HG02870 (cell line): Measurements from ENCODE around the gene PFKL.

Source experiments
- ATAC-seq: cut with Tn5 transposase; IDR thresholded peaks from one replicate; pipeline ENCODE4 v1.9.1; 2021; ENCODE audit warnings: mild to moderate bottlenecking, moderate library complexity; ENCODE audit not compliant: unreplicated experiment

PFKL gene

DNA sequence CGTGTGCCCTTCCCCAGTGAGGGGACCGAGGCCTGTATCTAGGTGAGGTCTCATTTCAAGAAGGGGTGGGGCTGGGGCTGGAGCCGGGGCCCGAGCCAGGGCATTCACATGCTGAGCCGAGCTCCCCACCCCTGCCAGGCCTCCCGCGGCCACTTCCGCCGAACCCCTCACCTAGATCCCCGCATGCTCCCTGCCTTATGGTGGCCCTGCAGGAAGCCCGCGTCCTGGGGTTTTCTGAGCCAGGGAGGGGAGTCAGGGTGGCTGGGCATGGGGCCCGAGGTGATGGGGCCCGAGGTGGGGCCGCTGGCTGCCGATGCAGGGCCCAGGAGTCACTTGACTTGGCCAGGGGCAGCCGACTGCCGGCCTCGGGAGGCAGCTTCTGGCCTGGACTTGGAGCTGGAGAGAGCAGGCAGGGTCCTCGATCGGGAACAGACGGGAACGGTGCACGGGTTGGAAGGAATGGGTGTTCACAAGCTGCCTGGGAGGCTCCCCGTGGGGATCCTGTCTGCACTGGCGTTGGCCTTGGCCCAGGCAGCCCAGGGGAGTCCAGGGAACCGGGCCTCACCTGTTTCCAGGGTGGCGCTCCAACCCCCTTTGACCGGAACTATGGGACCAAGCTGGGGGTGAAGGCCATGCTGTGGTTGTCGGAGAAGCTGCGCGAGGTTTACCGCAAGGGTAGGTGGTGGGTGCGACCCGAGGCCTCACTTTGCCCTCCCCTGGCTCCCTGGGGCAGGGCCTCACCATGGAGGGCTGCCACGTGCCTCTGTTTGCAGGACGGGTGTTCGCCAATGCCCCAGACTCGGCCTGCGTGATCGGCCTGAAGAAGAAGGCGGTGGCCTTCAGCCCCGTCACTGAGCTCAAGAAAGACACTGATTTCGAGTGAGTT lies 25.8 kb downstream of the PFKL start:
- ATAC-seq = no peak

DNA sequence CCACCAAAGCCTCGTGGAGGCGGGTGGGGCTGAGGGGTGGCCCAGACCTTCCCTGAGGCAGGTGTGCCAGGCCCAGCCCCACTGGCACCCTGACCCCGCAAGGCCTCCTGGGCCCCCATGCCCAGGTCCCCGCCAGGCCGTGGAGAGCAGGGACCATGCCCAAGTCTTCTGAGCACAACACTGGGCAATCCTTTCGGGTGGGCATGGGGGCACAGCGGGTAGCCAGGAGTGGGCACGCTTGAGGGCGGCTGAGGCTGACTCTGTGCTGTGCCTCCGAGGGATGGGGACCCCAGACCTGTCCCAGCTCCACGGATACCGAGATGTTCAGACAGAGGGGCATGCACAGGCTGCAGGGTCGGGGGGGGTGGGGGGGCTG lies 26.4 kb downstream of the PFKL start:
- no peak for ATAC-seq

DNA sequence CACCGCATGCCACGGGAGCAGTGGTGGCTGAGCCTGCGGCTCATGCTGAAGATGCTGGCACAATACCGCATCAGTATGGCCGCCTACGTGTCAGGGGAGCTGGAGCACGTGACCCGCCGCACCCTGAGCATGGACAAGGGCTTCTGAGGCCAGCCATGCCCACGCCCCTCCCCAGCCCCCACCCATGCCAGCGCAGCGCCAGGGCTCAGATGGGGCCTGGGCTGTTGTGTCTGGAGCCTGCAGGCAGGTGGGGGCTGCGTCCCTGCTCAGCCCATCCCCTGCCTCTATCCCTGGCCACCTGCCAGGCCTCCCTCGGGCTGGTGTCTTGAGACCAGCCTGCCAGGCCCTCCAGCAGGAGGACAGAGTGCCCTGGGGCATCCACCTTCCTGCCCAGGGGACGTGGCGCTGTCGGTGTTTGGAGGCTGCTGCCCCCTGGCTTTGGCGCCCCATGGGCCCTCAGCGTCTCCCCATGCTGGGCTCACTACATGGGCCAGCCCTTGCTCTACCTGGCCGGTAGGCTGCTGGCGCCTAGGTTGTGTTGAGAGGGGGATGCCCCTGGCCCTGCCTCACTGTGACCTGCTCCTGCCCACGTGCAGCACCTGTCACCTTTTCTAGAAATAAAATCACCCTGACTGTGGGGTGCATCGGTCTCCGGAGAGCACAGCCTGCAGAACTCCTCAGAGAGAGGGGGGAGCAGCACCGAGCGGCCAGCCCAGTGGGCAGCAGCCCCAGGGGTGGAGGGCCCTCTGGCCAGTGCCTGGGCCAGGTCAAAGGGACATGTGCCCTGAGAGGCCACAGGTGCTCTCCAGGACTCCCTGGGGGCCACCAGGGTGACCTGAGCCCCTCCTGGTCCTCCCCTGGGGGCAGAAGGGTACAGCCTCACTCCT lies 27.1 kb downstream of the PFKL start:
- ATAC-seq = no peak

DNA sequence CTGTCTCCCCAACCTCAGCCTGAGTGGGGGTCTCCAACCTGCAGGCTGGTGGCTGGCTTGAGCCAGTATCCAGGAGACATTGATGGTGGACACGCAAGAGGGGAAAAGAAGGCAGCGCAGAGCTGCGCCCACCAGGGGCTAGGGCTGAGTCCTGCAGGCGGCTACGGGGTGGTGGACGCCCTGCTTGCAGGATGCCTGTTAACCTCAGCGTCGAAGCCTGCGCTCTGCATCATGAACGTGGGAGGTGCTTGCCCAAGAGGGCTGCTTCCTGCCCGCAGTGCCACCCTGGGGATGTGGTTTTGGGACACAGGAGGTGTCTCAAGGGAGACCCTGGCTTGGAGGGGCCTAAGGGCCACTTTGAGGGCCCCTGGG lies 27.7 kb downstream of the PFKL start:
- no peak for ATAC-seq

DNA sequence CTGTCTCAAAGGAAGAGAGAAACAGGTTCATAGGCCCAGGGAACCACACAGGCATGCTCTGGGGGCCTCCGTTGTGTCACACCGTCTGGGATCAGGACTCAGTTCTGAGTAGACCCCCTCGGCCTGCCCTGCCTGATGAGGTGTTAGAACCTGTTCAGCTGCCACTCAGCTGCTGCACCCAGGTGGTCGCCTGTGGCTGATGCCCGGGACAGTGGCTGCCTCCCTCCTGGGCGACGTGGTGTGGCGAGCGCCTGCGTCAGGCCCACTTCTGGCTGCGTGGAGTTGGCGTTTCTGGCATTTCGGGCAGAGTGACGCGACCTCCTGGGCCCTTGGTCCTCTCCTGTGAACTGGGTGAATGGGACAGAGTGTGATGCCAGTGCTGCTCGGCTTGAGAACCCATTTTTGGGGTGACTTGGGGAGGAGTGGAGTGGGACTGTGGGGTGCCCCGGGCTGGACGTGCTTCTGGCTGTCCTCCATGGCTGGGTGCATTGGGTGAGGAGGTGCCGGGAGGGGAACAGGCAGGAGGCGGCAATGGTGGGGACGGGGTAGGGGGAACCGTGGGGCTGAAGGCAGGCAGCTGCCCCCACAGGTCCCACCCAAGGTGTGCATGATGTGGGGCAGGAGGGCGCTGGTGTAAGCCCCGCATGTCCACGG lies 28.5 kb downstream of the PFKL start:
- no peak for ATAC-seq

DNA sequence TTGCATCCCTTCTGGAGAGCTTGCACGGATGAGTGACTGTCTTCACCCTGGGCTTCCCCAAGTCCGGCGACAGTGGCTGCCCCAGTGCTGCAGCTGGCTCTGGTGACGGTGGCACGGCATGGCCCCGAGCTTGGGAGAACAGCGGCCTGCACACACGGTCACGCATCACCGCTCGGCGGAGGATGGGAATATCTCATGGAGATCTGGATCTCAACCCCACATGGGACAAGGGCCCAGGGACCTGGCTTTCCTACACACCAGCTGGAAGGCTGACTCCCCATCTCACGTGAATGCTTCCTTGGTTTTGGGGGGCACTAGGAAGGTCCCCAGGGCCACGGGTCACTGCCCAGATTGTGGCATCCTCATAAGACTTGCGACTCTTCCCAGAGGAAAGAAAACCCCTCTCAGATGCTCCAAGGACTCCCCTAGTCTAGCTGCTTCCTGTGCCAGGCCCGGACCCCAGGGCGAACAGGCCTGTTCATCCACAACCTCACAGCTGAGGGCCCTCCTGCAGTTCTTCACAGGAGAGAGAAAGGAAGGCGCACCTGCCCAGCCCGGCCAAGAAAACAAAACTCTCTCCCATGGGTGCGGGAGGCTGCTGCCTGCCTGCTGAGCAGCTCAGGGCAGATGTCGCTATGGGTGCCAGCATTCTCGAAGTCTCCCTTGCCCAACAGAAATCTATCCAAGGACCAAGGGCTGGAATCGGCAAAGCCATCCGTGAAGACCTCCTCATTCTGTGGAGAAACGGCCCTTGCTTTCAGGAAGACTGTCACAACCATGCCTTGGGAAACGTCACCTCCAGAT lies 29.4 kb downstream of the PFKL start:
- ATAC-seq = no peak

DNA sequence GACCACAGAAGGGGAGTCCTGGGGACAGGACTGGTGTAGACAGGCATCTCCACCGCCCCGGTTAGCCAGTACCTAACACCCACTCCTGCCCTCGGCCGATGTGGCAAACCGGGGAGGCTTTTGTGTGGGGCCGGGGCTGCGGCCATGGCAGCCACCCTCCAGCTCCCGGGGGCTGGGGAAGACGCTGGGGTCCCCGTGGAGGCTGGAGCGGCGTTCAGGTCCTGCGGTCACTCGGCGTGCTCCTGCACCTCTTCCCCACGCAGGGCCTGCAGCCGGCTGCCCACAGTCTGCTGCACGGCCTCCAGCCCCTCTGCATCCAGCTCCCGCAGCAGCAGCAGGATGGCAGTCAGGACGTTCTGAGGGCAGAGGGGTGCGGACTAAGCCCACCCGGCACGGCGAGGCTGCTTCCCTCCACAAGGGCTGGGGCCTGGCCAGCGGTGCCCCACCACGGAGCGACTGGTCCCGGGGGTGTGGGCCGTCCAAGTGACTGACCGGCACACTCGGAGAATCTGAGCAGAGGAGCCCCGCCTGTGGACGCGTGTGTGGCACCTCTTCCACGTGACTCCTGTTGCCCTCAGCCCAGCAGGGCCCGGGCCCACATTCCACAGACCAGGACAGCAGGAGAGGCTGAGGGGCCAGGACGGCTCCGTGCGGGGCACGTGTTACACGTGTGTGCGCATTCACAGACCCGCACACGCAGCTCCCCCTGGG lies 30.3 kb downstream of the PFKL start:
- ATAC-seq = no peak

DNA sequence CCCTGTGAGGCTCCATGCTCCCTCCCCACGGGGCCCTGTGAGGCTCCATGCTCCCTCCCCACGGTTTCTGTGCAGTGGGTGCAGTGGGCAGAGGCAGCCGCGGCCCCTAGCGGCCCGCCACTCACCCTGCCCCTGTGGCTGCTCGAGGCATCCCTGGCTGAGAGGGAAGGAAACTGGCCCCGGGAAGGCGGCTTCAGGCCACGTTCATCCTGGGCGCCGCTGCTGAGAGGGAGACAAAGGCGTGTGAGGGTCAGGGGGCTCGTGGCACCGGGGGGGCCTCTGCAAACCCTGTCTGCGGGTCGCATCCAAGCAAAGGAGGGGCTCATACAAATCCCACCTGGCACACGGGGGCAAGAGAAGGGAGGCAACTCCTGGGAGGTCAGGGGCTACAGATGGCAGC lies 30.8 kb downstream of the PFKL start:
- no peak for ATAC-seq

DNA sequence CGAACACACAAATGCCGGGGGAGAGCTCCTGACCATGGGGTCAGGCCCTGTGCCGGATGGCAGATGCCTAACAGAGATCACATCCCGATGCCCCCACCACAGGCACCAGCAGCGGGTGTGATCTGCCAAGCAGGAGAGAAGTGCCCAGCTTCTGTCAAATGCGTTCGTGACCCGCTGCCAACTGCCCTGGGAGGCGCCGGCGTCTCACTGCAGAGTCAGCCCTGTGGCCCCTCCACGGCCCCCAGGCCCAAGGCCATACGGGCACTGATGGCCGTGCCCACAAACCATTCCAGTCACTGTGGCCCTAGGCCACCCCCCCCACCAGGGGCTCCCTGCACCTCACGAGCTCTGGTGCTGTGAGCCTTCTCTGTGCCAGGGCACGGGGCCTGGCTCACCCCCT lies 31.4 kb downstream of the PFKL start:
- ATAC-seq = no peak

DNA sequence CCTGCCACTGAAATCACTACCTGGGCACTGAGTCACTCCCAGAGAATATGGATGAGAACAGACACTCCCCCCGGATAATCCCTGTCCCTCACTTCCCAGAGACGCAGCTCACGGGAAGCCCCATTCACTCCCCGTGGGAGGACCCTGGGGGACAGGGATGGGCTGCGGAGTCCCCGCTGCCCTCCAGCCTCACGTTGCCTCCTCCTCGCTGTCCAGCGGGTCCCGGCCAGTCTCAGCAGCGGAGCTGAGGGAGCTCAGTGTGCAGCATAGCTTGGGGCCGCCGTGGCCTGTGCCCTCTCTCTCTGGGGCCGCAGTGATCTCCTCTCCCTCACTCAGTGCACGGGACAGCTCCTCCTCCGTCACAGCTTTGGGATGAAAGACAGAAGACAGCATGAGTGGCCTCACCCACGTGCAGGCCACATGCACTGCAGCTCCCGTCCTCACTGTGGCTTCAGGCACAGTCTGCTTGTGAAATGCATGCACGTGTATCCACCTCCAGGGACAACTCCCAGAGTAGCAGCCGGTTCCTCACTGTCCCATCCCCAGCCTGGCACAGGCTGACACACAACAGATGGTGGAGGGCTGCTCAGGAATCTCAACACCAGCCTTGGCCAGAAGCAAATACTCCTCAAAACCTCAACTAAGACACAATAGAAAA lies 31.9 kb downstream of the PFKL start:
- ATAC-seq = no peak

DNA sequence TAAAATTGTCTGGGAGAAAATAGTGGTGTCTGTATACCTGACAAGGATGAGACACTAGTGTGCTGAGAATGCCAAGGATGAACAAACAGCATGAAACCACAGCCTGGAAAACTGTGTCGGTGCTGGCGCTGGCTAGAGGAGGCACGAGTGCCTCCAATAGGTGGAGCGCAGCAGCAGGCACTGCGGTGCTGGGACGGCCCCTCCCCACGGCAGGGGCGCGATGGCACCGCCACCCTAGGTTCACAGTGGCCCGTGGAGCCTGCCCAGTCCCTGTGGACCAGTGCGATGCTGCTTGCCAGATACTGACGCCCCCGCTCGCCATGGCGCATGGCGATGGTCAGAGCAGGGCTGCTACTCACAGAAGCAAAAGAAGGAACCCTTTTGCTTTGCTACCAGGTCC lies 32.5 kb downstream of the PFKL start:
- no peak for ATAC-seq

DNA sequence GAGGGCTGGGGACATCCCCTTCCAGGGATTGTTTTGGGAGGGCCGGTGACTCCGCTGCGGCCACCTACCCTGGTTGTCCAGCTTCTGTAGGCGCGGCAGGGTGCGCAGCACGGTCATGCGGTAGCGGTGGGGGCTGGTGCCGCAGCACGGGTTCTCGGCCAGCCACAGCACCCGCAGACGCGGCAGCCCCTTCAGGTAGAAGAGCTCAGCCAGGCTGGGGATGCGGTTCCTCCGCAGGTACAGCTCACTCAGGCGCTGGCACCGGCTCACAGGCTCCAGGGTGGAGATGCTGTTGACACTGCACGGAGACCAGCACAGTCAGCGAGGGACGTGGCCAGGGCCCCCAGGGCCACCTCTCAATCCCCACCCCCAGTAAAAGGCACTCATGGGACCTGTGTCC lies 33.1 kb downstream of the PFKL start:
- no peak for ATAC-seq

DNA sequence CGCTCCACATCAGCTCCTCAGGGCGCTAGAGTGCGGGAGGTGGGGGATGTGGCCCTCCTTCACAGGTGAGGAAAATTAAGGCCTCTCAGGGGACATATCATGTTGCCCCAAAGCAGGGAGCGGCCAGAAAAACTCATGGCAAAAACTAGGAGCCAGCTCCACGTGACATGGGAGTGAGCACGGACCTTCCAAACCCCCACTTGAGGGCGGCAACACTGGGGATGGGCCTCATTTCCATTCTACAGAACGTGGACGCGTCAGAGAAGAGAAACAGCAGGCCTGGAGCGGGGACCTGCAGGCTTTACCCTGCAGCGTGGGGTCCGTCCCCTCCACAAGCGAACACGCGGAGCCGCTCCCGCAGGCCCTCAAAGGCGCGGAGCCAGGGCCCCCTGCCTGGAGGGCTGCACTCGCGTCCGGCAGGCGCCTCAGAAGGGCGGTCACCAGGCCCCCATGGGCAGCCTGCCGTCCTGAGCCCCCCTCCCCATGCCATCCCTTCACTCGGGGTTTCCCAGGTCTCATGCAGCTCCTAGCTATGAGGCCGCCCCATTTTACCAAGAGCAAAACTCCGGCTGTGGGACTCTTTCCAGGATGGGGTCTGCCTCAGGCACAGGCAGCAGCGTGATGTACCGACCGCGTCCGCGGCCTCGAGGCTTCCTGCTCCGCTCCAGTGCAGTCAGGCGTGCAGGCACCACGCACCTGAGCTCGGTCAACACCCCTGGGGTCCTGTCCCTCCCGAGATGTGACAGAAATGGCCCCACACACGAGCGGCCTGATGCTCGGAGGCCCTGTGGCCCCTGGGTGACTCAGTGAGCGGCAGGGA lies 33.9 kb downstream of the PFKL start:
- ATAC-seq = no peak

DNA sequence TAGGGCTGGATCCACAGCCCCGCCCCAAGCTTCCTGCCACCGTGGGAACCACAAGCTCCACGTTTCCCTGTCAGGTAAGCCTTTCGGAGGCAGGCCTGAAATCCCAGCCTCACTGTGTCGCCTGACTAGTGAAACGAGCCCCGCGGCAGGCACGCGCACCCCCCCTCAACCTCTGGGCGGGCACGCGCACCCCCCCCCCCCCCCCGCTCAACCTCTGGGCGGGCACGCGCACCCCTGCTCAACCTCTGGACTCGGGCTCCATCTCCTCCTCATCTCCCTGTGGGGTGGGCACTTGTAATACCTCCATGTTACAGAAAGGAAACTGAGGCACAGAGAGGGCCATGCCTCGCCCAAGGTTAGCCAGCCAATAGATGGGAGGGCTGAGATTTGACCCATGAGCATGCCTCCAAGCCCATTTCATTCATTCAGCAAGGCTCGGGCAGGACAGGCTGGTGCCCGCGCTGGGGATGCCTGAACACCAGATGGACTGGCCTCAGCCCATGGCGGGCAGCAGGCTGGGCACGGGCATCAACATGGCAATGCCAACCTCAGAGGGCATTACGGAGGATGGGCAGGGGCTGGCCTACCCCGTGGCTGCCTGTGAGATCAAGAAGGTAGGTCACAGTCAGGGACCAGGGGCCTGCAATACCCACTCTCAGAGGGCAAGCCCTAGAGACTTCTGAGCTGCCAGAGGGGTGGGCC lies 34.6 kb downstream of the PFKL start:
- no peak for ATAC-seq

DNA sequence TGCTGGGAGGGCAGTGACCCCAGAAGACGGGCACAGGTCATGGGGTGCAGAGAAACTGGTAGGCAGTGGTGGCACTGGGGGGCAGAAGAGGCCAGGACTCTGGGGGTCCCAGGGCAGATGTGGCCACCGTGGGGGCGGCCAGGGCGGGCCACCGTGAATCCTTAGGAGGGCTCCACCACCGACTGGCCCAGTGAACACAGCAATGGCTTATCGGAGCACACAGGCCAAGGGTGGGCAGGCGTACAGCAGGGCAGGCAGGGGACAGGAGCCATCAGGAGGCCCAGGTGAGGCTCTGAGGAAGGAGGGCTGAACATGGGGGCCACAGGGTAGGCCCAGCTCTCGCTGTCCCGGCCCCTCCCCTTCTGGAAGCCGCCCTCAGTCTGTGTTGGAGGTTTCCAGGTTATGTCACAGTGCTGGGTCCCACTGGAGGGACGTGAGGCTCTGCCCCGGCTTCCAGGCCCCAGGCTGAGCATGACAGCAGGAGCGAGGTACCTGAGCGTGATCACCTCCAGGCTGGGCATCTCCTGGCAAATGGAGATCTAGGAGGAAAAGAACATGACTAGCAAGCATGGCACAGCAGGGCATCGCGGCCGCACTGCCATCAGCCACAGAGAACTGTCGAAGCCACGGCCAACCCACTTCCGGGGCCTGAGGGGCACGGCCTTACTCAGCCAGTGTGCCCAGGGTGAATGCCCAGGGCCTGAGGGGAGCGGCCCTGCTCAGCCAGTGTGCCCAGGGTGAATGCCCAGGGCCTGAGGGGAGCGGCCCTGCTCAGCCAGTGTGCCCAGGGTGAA lies 35.6 kb downstream of the PFKL start:
- ATAC-seq = no peak

DNA sequence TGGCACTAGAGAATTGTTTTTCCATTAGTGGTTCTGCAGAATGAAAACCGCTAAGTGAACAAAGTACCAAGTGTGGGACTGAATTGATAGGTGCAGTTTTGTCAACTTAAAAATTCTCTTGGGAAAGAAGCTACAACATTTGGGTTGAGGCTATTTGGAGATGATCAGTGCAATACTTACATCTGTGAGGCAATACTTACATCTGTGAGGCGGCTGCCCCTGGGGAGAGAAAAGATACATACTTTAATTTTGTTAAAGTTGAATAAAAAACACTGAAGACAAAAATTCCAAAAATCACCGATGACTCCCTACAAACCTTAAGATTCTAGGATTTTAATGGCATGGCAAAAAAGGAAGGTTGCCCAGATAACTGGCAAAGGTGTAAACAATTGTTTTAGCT lies 37.6 kb downstream of the PFKL start:
- no peak for ATAC-seq
